ENCODE data around the gene UBE2L3.
"Not testable (repeated sequence)": the region's sequence is repeated elsewhere in the genome, so short reads cannot be mapped to it uniquely, and the experiment has no call there.

Gene UBE2L3

DNA sequence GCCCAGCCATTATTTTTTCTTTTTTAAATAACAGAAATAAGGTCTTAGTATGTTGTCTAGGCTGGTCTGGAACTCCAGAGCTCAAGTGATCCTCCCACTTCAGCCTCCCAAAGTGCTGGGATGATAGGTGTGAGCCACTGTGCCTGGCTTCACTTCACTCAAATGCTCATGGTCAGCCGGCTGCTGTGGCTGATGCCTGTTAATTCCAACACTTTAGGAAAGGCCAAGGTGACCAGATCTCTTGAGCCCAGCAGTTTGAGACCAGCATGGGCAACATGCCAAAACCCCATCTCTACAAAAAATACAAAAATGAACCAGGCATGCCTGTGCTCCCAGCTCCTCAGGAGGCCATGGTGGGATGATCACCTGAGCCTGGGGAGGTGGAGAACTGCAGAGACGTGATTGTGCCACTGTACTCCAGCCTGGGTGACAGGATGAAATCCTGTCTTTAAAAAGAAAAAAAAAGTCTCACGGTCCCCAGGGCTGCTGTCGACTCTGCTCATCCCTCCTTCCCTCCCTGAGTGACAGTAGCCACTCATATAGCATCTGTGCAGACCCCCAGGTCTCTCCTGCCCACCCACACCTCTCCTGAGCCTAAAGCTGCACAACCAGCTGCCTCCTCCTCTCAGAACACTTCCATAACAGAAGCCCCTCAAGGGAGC lies 58.7 kb downstream of the UBE2L3 start:
- in situ Hi-C loops (cut with HindIII; ENCODE audit: low sequenced_read_pairs), result no loop called here

DNA sequence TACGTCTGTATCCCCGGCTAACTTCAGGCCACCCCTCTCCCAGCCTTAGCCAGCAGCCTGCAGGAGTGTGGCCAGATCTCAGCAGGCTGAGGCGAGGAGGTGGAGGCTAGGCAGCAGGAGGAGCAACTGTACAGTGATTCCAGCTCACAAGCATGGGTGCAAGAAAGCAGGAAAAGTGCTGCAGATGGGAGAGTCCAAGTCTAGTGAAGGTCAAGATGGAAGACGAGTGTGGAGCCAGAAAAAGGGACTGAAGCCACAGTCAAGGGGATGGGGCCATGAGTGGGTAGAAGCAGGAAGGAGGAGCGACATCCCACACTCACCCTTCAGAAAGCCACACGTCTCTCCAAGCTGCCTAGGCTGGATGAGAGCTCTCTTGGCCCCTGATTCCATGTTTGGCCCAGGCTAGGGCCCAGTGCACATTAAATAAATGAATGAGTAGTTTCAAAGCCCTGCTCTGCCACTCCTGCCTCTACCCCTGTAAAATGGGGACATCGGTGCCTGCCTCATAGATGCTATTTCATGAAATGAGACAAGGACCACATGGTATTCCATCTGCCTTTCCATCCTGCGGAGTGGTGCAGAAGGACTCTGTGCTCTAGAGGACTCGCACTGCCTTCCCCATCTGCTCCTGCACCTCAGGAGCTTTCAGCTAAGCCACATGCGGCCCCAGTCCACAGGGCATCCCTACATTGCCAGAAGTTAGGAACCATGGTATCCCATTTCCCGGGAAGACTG lies 59.4 kb downstream of the UBE2L3 start:
- in situ Hi-C loops (cut with HindIII; ENCODE audit: low sequenced_read_pairs), result no loop called here

DNA sequence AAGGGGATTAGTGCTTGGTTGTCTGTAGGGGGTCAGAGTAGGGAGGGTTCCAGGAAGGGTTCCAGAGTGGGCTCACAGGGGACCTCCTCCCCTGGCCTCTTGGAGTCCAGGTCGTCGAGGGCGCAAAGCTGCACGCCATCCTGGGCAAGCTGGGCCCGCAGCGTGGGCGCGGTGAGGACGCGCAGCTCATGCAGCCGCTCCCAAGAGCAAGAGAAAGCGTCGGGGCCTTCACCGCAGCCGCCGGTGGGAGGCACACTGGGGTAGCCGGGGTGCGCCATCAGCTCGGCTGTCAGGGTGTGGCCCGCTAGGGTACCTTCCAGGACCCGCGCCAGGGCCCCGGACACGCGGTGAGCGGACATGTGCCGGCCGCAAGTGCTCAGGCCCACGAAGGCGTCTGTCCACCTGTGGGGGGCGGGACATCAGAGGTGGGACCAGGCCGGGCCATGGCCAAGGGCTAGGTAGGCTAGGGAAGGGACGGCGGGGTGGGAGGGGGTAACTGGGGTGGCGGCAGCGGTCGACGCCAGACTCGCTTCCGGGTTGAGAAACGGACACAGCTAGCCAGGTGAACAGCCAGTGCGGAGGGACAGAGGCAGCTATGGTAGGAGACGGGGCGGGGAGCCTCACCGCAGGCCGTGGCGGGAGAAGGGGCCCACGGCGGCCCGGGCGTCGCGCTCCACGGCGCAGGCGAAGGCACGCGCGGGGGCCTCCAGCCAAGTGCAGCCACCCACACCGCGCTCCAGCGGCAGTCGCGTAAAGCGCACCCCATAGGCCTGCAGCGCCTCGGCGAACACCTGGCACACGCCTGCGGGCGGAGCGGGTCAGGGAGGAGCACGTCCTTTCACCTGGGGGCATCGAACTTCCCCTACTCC lies 61.1 kb downstream of the UBE2L3 start:
- in situ Hi-C loops (cut with HindIII; ENCODE audit: low sequenced_read_pairs), result no loop called here

DNA sequence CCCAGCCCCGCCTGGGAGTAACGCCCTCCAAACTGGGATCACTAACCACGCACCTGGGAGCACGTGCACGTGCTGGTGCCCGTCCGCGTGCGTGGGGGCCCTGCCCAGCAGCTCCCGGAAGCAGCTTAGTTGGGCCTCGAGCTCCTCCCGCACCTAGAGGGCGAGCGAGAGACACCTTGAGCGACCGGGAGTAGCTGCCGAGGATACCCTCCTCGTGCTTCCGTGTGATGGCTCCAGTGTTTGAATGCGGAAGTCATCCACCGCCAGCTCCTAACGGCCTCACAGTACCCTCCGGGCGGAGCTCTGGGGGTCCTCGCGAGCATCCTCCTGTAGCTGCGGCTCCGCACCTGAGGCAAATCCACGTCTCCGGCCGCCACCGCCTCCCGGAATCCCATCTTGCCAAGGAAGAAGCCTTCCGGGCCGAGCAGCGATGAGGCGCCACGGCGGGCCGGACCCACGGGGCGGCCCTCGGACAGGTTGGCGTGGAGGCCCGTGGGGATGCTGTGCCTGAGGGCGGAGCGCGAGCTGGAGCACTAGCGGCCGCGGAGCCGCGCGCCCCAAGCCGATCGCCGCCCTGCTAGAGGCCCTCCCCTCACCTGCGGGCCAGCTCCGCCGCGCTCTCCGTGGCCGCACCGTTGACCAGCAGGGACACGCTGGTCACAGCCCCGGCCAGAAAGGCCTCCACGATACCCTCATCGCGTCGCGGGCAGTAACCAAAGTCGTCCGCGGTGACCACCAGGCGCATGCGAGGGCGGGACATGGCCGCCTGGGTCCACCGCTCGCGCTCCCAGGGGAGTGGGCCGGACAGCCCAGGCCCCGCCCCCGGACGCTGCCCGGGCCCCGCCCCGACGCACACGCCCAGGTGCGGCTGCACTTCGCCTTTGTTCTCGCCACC lies 62.0 kb downstream of the UBE2L3 start, which contains the start of gene YDJC:
Gene YDJC (minus strand): TSS at position 768 of the 895 bp plus-strand sequence. CDS start 8 bp downstream, at position 760.
- in situ Hi-C loops (cut with HindIII; ENCODE audit: low sequenced_read_pairs), result no loop called here

DNA sequence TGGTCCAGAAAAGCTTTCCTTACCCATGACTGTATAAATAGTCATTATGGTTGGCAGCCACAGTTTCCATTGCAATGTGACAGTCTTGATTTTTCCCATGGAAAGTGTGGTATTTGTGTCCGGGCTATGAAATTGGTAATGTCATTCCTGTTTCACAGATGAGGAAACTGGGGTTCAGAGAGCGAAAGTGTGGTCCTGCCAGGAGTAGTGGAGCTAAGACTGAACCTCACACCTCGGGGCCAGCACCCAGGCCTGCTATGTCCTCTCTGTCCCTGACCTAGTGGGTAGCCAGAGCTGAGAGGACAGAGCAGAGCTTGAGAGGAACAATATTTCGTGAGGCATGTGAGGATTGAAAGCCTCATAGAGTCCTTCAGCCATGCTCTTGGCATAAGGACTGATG lies 63.5 kb downstream of the UBE2L3 start:
- in situ Hi-C loops (cut with HindIII; ENCODE audit: low sequenced_read_pairs), result no loop called here

DNA sequence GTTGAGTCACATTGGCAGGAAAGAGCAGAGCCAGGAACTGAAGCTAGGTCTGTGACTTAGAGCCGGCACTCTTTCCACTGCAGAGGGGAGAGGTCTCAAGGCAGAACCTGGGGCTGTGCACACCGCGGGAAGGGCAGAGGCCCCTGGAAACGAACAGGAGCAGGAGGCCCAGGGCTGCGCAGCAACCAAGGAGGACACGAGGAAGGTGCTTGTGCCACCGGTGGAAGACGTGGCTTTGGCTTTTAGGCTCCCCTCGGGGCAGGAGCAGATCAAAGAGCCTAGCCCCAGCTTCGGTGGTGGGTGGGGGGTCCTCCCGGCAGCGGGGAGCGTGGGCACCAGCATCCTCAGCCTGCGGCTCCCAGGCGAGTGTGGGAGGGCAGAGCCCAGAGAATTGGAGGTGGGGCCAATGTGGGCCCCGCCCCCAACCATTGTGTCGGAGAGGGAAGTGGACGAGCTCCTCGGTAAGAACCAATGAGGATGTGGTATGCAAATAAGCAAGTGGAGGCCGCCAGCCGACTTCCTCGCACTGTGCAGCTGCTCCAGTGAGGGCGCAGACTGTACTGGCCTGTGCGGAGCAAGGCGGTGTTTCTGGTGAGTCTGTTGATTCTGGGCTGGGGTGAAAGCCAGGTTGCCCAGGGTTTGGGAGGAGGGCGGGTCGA lies 64.9 kb downstream of the UBE2L3 start, which contains the start of gene CCDC116:
Gene CCDC116 (plus strand): TSS at position 524 of the 659 bp plus-strand sequence. CDS start 422 bp downstream, outside the sequence.
- in situ Hi-C loops (cut with HindIII; ENCODE audit: low sequenced_read_pairs), result no loop called here

DNA sequence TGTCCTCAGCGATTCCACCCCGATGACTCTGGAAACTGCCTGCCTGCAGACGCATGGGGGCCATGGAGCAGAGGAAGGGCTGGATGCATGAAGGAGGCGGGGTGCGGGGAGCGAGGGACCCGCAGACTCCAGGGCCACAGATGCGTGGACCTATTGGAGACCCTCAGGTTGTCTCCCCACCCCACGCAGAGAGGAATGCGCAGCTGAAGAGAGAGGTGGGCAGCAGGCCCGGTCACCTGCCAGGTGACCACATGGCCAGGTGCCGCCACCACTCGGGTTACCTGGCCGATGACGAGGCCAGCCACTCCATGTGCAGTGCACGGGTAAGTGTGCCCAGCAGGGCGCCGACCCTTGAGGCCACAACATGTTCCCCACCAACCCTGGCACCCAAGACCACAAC lies 65.4 kb downstream of the UBE2L3 start:
- in situ Hi-C loops (cut with HindIII; ENCODE audit: low sequenced_read_pairs), result no loop called here

DNA sequence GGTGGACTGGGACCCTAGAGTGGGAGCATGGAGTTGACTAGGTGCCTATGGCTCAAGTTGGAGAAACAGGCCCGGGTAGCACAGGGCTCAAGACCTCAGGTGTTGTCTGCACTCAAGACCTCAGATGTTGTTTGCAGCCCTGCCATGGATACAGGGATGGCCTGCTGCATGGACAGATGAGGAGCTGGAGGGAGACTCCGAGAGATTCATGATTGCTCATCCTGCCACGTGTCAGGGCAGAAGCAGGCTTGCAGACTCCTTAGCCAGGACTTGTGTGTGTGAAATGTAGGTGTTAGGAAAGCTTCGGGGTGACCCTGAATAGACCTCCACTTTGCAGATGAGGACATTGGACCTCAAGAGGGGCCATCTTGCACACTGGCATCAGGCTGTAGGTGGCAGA lies 66.0 kb downstream of the UBE2L3 start:
- in situ Hi-C loops (cut with HindIII; ENCODE audit: low sequenced_read_pairs), result no loop called here

DNA sequence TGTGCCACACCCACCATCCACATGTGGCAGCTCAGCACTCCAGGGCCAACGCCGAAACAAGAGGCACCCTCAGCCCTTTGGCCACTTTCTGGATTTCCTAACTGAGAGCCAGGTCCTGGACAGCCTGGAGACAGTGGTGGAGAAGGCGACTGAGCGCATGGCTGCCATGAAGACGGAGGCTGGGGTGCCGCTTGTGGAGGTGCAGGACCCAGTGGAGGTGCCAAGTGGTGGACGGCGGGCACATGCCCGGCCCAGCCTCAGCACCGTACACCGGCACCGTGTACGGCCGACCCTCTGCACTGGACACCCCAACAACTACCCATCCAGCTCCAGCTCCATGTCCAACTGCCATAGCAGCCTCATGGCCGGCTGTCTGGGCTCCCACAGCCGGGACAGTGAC lies 66.6 kb downstream of the UBE2L3 start:
- in situ Hi-C loops (cut with HindIII; ENCODE audit: low sequenced_read_pairs), result no loop called here

DNA sequence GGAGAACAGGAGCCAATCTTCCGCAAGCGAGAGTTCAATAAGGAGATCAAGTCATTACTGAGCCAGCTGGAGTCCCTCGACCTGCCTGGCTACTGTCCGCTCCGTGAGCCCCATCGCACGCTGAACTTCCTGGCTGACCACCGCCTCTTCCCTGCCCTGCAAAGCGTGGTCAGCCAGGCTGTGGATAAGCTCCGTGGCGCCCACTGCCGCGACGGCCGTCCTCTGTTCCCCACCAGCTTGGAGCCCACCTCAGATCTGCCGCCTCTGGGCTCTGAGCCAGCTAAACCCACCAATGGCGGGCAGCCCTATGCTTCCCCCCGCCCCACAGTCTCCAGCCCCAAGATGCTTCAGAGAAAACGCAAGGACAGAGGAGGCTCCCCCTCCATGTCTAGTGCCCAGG lies 67.3 kb downstream of the UBE2L3 start:
- in situ Hi-C loops (cut with HindIII; ENCODE audit: low sequenced_read_pairs), result no loop called here

DNA sequence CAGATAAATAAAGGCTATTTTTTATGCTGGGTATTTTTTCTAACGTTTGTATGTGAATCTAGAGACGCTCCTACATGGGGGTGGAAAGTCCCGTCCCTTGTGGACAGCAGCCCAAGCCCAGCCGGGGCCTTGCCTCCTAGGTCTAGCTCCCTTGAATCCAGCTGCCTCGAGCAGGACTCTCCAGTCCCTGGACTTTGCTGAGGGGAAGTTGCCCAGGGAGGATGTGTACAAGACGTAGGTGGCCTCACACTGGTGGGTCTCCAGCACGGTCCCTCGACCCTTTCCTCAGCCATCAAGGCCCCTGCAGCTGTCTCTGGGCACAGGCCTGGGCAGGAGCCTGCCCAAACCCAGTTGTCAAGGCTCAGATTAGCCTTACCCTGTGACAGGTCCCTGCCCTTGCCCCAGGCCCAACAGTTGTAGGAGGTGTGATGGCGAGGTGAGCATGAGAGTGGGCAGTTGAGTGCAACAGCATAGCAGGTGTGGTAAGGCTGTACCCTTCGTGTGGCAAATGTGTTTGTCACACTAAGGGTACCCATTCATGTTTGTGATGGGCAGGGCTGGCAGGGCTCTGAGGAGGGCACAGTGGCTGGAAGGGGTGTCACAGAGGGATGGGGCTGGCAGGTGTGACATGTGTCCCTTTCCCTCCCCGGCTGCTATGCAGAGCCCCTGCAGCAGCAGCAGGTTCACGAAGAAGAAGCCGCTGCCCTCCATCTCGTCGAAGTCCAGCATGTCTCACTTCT lies 68.4 kb downstream of the UBE2L3 start:
- in situ Hi-C loops (cut with HindIII; ENCODE audit: low sequenced_read_pairs), result no loop called here

DNA sequence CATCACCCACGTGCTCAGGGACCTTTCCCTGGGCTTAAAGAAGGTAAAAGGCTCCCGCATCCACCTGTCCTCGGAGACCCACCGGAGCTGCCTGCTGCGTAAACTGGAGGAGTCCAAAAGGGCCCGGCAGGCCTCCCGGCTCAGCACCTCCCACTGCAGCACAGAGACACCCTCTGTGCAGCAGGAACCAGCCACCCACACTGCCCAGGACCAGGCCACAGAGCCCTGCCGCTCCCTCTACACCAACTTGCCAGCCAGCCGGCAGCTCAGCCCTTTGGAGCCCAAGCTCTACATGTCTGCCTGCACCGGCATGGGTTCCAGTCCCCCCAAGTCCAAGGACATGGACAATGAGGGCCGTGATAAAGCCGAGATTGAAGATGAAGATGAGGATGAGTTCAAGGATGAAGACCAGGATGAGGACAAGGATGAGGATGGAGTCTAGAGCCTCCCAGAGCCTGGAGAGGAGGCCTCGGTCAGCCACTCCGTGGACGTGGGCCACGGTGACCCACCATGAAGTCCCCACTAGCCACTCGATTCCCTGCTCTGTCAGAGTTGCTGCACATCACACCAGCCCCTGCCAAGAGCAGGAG lies 69.2 kb downstream of the UBE2L3 start:
- in situ Hi-C loops (cut with HindIII; ENCODE audit: low sequenced_read_pairs), result no loop called here

DNA sequence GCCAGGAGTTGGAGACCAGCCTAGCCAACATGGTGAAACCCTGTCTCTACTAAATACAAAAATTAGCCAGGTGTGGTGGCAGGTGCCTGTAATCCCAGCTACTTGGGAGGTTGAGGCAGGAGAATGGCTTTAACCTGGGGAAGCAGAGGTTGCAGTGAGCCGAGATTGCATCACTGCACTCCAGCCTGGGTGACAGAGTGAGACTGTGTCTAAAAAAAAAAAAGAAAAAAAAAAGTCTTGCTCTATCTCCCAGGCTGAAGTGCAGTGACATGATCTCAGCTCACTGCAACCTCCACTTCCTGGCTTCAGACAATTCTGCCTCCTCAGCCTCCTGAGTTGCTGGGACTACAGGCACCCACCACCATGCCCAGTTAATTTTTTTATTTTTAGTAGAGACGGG lies 69.9 kb downstream of the UBE2L3 start:
- in situ Hi-C loops (cut with HindIII; ENCODE audit: low sequenced_read_pairs), result not testable (repeated sequence)

DNA sequence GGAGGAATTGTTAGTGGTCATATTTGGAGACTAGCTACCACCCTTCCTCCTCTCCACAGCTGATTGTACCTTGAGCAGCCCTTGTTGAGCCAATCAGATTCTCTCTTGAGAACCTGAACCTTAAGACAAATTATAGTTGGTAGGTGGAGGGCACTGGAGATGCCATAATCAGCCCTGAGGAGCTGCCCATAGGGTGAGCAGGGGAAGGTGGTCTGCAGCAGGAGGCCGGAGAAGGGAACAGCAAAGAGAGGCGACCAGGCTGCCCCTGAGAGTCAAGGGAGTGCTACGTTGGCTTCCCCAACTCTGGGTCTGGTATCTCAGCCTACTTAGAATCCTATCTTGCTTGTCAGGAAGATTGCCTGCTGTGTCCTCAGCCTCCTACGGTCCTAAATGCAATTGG lies 71.8 kb downstream of the UBE2L3 start:
- in situ Hi-C loops (cut with HindIII; ENCODE audit: low sequenced_read_pairs), result no loop called here

DNA sequence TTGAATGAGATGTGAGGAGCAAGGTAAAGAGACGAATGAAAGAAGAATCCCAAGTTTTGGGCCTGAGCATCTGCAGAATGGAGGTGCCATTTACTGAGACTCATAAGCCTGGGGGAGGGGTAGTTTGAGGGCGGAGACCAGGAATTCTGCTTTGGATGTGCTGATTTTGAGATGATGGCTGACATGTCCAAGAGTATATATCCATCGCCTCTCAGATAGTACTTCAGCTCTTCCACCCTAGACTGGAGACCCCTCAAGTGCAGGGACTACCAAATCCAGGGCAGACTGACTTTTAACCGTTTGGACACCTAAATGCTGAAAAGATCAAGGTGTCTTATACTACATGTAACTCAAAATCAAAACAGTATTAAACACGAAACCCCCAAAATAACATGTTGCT lies 73.3 kb downstream of the UBE2L3 start:
- in situ Hi-C loops (cut with HindIII; ENCODE audit: low sequenced_read_pairs), result no loop called here

DNA sequence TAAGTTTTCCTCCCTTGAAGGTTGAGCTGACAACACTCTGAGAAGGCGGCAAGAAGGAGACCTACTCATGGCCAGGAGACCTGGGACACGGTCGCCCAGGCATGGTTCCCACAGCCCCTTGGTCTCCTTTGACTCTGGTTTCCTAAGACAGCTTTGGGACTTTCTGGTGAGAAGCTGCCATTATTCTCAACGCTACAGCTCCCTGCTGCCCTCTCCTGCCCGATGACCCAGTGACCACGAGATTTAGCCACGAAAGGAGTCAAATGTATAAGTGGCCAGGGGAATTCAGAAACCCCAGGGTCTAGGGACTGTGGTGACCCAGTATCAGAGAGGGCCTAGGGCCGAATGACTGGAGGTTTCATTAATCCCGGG lies 73.9 kb downstream of the UBE2L3 start:
- in situ Hi-C loops (cut with HindIII; ENCODE audit: low sequenced_read_pairs), result no loop called here

DNA sequence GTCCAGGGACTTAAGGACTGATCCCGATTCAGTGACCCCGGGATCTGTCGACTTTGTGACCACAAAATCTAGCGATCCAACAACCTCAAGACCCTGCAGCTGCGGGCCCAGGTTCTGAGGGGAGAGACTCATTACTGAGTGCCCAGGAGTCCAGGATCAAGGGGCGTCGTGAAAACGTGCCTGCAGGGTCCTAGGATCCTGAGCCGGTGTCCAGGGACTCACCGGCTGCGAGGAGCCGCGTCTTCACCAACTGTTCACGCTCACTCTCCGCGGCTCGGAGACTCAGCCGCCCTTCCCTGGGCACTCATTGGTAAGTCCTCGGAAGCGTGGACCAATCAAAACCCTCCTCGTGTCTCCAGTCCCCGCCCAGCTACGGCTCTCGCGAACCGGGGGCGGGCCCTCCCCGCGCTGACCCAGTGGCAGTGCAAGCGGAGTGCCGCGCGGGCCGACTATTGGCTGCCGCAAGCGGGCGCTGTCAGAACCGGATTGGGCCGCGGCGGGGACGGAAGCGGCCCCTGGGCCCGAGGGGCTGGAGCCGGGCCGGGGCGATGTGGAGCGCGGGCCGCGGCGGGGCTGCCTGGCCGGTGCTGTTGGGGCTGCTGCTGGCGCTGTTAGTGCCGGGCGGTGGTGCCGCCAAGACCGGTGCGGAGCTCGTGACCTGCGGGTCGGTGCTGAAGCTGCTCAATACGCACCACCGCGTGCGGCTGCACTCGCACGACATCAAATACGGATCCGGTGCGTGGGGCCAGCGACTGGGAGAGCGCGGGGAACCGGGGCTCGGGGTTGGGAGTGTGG lies 74.5 kb downstream of the UBE2L3 start, which contains the start of gene SDF2L1:
Gene SDF2L1 (plus strand): TSS at position 514 of the 795 bp plus-strand sequence. CDS start 35 bp downstream, at position 549.
- in situ Hi-C loops (cut with HindIII; ENCODE audit: low sequenced_read_pairs), result no loop called here

Data from DLD1 (cell line).